ENCODE data around the gene MYH13. TPM values are rescaled to one million over a fixed set of nuclear protein-coding genes. Genes with fewer than 3 reads are reported as not detected.

Gene MYH13
- total RNA-seq, 2 donors from 2014 or later: not detected

DNA sequence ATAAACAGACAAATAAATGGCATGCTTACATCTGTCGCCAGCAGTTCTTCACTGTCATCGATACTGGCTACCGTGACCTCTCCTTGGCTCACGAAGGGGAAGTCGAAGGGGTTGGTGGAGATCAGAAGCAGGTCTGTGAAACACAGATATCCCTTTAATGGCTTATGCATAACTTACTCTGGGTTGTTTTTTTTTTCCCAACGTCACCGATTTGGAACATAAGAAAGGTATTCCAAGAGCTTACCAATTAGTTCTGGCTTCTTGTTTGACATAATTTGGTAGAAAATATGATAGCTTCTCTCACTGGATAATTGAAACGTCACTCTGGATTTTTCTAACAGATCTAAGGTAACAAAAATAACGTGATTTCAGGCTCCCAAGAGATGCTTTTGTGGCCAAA is 18.2 kb downstream of the MYH13 start:
- intact Hi-C loops (cut with DNase I): no loop called here
- ATAC-seq (no peak), DNase-seq (no peak)

DNA sequence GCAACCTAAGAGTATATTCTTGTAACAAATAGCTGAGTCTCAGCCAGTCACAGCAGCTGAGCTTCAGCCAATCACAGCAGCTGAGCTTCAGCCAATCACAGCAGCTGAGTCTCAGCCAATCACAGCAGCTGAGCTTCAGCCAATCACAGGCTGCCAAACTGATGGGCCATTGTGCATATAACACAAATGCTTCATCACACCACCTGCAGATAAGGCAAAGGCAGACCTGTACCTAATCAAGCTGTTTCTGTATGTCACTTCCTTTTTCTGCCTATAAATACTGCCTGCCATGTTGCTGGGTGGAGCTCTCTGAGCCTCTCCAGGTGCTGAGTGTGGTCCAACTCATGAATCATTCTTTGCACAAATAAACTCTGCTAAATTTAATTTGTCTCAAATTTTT is 19.9 kb downstream of the MYH13 start:
- ATAC-seq (no peak), DNase-seq (no peak)
- intact Hi-C loops (cut with DNase I): no loop called here

DNA sequence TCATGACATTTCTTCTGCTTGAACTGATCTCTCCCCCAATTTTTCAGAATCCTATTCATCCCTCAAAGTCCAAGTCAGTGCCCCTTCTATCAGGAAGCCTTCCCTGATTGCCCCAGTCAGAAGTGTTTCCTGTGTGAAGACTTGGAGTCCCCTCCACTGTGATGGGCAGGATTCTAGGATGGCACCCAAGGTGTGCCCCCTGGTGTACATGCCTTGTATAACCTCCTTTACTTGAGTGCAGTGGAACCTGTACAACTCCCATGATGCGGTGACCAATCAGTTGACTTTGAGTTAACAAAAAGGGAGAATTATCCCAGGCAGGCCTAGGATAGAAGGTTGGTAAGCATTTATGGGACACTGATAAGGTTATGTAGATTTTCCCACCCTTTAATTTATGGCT is 23.4 kb downstream of the MYH13 start:
- intact Hi-C loops (cut with DNase I): no loop called here
- no peak for ATAC-seq

DNA sequence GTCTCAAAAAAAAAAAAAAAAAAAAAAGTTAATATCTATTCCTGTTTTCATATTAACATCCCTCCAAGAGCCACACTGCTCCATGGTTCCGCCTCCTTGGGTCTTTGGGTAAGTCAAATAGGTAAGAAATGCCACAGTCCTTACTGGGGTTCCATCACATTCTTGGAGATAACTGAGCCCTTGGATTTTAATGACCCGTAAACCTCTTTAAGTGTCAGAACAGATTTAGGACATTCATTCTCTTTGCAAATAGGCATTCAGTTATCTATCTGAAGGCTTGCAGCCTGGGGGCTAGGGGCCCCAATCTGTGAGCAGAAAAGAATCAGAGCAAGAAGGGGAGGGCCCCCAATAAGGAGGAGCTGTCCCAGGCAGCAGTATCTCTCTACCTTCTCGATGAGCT is 28.0 kb downstream of the MYH13 start:
- no peak for DNase-seq
- ATAC-seq: no peak
- intact Hi-C loops (cut with DNase I): no loop called here

More for the DNA sequence above, 23.4 kb downstream of the MYH13 start:
- DNase-seq: no peak

DNA sequence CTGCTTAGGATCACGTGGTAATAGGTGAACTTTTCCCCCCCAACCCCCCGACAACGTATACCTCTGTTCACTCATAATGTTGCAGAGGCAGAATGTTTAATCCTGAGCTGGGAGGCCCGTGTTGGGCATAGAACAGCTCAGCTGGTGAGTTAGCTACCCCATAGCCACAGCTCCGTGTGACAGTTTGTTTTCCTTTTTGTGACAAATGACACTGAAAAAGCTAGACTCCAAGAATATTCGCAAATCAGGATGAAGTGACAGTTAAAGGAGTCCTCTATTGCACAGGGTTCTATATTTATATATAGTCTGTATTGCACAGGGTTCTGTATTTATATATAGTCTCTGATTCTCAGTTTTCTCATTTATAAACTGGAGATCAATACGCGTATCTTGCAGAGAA is 33.8 kb downstream of the MYH13 start:
- ATAC-seq (no peak), DNase-seq (no peak)
- intact Hi-C loops (cut with DNase I): no loop called here

DNA sequence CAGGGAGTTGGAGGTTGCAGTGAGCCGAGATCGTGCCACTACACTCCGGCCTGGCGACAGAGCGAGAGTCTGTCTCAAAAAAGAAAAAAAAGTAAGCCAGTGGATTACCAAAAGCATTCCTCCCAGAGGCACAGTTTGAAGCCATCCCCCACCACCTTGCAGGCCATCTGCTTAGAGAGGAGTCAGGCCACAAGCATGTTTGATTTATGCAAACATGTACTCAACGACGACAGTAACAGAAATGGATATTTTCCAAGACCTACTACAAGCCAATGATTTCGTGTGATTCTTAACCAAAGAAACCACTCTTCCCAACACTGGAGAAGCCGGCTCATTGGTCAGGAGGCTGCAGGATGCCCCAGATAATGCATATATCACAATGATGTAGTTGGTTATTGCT is 34.8 kb downstream of the MYH13 start:
- intact Hi-C loops (cut with DNase I): no loop called here
- DNase-seq: no peak
- no peak for ATAC-seq

DNA sequence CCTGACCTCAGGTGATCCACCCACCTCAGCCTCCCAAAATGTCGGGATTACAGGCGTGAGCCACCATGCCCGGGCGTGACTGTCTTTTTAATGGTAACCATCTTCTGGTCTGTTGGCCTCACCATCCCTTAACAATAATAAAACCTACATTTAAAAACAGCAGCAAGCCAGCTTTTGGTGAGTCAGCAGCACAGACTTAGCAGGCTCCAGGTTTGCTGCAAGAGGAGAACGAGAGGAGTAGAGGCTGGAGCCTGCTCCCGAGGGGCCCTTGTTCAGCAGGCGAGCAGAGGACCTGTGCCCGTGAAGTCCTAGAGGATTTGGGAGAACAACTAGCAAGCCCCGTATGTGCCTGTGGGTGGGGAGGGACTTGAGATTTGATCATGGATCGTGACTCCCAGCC is 35.7 kb downstream of the MYH13 start:
- ATAC-seq (no peak), DNase-seq (no peak)
- intact Hi-C loops (cut with DNase I): no loop called here

DNA sequence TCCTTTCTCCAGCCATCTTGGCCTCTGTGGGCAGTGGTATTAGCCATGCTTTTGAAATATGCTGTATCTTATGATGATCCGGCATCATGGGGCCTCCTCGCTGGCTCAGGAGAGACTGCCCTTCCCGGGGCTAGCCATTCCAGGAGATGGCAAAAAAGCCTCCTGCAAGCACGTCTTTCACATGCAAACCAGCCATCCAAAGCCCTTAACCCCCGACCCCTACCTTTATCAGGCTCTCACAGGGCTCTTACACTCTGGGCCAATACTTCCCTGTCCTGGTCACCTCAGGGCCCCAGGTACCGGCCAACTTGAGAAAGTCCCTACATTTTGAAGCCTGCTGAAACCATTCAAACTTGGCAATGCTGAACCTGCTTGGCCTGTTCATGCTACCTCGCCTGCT is 36.4 kb downstream of the MYH13 start:
- ATAC-seq (no peak), DNase-seq (no peak)
- intact Hi-C loops (cut with DNase I): no loop called here

DNA sequence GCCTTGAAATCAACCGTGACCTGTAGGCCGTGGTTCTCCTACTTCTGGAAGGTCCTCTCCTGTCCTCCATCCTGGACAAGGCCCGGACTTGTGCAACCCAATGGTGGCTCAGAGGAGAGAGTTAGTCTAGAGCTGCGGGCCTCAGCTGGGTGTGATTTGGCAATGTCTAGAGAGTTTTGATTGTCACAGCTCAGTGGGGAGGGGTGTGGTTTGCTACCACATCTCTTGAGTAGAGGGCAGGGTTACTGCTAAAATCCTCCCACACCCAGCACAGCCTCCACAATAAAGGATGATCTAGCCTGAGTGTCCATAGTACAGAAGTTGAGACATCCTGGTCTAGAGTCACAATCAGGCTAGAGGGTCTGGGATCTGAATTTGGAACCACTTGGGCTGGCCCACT is 40.3 kb downstream of the MYH13 start:
- no peak for ATAC-seq
- no peak for DNase-seq
- intact Hi-C loops (cut with DNase I): no loop called here

DNA sequence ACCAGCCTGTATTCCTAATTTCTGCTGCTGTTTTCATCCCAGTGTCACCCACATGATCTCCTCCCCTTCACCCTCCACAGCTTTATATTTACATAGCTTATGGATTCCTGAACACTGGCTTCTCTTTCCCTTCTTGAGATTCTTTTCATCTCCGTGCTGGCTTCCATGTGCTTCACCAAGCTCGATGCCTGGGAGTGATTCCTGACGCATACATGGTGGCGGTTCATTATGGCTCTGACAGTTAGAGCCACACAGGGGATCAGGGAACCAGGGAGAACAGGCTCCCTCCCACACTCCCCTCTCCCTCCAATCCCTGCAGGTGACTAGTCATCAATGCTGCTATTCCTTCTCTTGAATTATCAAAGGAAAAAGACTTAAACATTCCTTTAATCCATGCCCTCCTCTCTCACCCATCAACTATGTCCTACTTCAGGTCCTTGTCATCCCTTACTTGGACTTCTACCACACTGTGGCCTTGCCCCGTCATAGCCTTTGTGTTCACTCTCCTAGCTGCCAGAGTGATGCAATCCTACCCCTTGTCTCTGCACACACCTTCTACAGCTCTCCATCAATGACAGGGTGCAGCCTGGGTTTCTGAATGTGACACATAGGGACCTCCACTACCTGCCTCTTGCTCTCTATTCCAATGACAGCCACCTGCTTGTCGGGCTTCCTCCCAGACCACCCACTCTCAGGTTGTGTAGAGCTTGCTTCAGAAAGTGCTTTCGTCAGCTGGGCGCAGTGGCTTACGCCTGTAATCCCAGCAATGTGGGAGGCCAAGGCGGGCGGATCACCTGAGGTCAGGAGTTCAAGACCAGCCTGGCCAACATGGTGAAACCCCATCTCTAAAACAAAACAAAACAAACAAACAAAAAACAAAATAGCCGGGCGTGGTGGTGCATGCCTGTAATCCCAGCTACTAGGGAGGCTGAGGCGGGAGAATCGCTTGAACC is 43.6 kb downstream of the MYH13 start:
- intact Hi-C loops (cut with DNase I): loop anchor here in 1 of 2 donors (5.0 kb wide), 1 partner anchor 288 kb away; no protein-coding TSS in a partner anchor
- DNase-seq (no peak), ATAC-seq (no peak)

DNA sequence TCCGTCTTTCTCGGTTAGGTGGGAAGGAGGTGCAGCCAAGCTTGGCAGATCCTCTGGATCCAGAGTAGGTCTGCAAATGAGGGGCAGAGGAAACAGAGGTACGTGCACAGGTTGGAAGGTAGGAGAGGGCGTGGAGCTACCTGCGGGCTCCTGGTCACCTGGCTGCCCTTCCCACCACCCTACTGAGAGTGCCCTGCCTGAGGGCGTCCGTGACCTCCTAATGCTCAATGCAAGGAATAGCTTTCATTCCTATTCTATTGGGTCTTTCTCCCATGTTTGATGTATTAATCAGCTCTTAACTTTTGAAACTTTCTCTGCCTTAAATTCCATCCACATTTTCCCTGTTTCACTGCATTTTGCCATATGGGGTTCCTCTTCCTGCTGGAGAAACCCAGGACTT is 44.6 kb downstream of the MYH13 start:
- DNase-seq (no peak), ATAC-seq (no peak)
- intact Hi-C loops (cut with DNase I): loop anchor here in 1 of 2 donors (5.0 kb wide), 1 partner anchor 289 kb away; no protein-coding TSS in a partner anchor

DNA sequence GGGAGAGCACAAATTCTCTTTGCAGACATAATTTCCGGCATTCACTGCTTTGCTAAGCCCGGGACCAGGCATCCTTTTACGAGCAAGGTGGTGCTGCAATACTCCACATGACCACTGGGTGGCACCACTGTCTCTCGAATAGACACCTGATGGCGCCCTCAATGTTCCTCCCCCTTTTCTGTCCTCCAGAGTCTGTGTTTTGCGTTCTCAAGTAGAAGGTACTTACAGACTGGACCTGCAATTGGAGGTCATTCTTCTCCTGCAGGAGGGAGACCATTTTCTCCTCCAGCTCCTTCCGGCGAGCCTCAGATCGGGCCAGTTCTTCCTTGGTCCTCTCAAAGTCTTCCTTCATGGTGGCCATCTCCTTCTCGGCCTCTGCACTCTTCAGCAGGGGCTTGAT is 45.2 kb downstream of the MYH13 start:
- ATAC-seq (peak in 1 of 2 donors; percentile 76), DNase-seq (peak; percentile 81)
- intact Hi-C loops (cut with DNase I): loop anchor here (2.0 to 5.0 kb wide), 2 partner anchors 287 to 290 kb away; no protein-coding TSS in a partner anchor

DNA sequence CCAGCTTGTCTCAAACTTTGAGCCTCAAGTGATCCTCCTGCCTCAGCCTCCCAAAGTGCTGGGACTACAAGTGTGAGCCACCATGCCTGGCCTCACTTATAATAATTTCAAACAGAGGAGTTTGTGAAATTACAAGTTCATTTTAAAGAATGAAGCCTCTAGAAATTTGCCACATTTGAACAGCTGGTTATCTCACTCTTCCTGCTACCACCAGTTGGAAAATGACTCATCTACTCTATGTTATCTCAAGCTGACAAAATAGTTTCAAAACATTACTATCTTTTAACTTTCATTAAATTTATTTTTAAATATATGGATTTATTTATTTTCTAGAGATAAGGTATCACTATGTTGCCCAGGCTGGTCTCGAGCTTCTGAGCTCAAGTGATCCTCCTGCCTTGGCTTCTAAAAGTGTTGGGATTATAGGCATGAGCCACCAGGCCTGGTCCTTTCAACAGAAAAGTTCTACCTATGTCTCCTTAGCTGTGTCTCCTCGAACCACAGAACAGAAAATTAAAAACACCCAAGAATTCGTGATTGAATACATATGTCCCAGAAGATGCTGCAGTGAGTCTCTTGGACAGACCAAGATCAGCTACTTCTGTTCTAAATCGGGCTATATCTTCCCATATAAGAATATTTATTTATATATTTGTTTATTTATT is 47.6 kb downstream of the MYH13 start:
- intact Hi-C loops (cut with DNase I): loop anchor here in 1 of 2 donors (5.0 kb wide), 1 partner anchor 292 kb away; no protein-coding TSS in a partner anchor
- no peak for DNase-seq
- ATAC-seq: no peak

DNA sequence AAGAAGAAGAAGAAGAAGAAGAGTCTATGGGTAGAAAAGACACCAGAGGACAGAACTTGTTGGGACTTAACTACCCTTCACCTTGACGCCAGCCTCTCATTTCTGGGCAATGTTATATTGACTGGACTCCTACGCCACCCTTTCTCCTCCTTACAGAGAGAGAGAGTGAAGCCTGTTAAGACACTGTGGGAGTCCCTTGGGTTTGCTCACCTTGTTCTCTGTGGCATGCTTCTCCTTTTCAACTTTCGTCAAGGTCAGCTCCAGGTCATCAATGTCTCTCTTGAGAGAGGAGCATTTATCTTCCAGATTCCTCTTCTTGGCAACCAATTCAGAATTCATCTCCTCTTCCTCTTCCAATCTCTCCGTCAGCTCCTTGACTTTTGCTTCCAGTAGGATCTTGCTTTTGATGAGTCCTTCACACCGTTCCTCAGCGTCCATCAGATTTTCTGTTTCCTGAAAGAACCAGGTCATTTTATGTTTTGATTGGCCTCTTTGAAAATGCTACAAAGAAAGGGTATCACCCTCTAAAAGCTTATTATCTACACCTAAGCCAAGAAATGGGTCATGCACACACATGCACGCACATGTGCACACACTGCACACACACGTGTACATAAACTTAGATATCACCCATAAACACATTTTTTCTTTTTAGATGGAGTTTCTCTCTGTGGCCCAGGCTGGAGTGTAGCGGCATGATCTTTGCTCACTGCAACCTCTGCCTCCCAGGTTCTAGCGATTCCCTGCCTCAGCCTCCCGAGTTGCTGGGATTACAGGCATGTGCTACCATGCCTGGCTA is 48.8 kb downstream of the MYH13 start:
- no peak for ATAC-seq
- intact Hi-C loops (cut with DNase I): no loop called here
- DNase-seq: no peak

DNA sequence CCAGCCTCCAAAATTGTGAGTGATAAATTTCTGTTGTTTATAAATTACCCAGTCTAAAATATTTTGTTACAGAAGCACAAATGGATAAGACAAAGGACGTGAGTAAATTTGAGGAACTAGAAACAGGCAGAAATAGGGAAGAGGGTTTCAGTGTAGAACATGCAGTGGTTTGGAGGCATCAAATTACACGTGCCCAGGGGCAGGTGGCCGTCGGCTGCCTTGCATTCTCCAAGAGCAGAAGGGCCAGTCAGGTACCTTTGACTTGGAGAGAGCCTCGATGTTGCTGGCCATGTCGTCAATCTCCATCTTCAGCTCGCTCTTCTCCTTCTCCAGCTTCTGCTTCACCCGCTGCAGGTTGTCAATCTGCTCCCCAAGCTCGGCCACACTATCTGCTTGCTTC is 54.3 kb downstream of the MYH13 start:
- ATAC-seq (no peak), DNase-seq (no peak)
- intact Hi-C loops (cut with DNase I): no loop called here

DNA sequence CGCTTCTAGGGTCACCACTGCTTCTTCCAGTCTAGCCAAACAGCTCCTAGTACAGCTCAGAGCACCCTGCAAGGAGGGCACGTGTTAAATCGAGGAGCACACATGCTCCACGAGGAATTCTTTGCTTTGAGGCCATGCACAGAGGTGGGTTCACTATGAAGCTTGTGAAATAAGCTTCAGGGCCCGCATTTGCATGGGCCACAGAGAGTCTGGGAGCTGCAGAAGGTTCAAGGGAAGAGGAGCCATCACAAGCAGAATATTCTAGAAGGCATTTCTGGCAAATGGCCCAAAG is 55.3 kb downstream of the MYH13 start:
- intact Hi-C loops (cut with DNase I): no loop called here
- ATAC-seq: no peak

DNA sequence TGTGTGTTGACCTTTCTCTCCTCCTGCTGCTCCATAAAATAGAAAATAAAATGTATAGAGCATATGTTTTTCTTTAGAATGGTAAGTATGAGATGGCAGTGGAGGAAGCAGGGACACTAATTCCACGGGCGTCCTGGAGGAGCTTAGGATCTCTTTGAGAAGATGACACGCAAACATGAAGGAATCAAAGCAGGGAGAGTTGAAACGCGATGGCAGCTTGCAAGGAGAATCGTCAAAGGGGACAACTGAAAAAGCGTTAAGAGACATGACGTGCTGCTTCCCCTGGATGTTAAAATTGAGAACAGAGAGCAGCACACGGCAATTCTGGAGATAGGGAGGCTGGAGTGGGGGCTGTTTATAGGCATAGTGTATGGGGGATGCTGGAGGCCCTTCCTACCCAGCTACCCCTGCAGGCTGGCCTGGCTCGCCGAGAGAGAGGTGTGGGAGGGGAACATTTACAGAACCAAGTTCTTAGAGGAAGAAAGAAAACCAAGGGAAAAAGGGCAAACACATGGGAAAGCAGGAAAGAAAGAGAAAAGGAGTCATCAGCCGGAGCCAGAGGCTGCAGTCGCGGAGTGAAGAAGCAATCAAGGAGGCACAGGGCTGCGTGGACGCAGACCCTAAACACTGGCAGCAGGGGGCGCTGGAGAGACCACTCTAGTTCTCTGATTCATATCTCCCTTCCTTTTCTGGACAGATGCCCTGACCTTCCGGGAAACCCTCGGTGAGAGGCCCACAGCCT is 55.8 kb downstream of the MYH13 start:
- intact Hi-C loops (cut with DNase I): no loop called here
- peak in 1 of 2 donors; percentile 71 for ATAC-seq
- DNase-seq: peak; percentile 68

More for the DNA sequence above, 55.3 kb downstream of the MYH13 start:
- DNase-seq: no peak

DNA sequence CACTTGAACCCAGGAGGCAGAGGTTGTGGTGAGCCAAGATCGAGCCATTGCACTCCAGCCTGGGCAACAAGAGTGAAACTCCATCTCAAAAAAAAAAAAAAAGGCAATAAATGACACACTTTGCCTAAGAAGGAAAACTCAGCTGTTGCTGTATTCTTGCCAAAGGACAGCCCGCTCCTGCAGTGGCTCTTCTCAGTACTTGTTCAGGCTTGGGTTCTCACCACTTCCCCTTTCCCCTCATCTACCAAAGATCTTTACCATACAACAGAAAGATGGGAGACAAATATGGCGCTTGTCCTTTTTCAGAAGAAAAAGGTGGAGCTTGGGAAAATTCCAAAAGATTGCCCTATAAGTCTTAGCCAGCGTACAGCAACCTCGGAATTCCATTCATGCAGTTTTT is 58.5 kb downstream of the MYH13 start:
- intact Hi-C loops (cut with DNase I): no loop called here
- DNase-seq (no peak), ATAC-seq (no peak)

DNA sequence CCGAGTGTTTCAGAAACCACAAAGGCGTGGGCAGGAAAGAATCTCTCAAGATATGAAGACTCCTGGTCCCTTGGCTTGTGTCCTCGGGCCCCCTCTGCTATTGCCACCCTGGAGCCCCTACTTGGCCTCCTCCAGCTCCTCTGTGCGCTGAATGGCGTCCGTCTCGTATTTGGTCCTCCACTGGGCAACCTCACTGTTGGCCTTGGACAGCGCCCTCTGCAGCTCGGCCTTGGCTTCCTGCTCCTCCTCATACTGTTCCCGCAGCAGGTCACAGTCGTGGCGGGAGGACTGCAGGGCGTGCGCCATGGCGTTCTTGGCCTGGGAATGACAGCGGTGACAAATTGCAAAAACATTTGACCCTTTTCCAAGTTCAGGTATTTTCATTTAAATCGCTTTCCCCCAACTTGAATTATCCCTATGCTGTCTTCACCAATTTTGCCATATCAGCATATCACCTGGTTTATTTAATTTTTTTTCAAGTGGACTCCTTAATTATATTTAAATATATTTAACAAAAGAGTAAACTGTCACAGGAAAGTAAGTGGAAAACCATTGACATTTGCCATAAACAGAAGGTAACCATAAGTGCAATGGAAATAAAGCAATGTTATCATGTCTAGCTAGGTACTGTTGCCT is 59.7 kb downstream of the MYH13 start:
- intact Hi-C loops (cut with DNase I): no loop called here
- DNase-seq (no peak), ATAC-seq (no peak)
